ENCODE results near the gene IDUA.

Gene IDUA

DNA sequence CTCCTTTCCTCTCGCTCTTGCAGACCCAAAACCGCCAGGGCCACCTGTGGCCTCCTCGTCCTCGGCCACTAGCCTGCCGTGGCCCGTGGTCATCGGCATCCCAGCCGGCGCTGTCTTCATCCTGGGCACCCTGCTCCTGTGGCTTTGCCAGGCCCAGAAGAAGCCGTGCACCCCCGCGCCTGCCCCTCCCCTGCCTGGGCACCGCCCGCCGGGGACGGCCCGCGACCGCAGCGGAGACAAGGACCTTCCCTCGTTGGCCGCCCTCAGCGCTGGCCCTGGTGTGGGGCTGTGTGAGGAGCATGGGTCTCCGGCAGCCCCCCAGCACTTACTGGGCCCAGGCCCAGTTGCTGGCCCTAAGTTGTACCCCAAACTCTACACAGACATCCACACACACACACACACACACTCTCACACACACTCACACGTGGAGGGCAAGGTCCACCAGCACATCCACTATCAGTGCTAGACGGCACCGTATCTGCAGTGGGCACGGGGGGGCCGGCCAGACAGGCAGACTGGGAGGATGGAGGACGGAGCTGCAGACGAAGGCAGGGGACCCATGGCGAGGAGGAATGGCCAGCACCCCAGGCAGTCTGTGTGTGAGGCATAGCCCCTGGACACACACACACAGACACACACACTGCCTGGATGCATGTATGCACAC lies 38.2 kb downstream of the IDUA start:
- no peaks in the 10 kb centered on the region for H3K27me3 ChIP-seq (ENCODE audit: insufficient read depth, low read length)
- no peak overlapping the region for H3K27ac ChIP-seq (ENCODE audit: low read depth, low read length)
- no peak overlapping the region for H3K9ac ChIP-seq (ENCODE audit: low read depth, low read length)
- H3K4me1 ChIP-seq (ENCODE audit: insufficient read depth, low read length), result no peaks in the 10 kb centered on the region
- no peak overlapping the region for H3K4me3 ChIP-seq (ENCODE audit: low read length)
- 95% methylated on average over 32 of the region's 32 CpGs for WGBS
- peaks cover 18% of the 10 kb centered on the region for H3K36me3 ChIP-seq (ENCODE audit: insufficient read depth, low read length)
- no peaks in the 10 kb centered on the region for H3K9me3 ChIP-seq (ENCODE audit: insufficient read depth, low read depth, low read length)

DNA sequence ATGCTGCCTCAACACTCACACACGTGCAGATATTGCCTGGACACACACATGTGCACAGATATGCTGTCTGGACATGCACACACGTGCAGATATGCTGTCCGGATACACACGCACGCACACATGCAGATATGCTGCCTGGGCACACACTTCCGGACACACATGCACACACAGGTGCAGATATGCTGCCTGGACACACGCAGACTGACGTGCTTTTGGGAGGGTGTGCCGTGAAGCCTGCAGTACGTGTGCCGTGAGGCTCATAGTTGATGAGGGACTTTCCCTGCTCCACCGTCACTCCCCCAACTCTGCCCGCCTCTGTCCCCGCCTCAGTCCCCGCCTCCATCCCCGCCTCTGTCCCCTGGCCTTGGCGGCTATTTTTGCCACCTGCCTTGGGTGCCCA lies 39.3 kb downstream of the IDUA start:
- peaks cover 18% of the 10 kb centered on the region for H3K36me3 ChIP-seq (ENCODE audit: insufficient read depth, low read length)
- H3K4me3 ChIP-seq (ENCODE audit: low read length), result no peak overlapping the region
- no peaks in the 10 kb centered on the region; the same call in 1 of the 2 replicates for H3K4me1 ChIP-seq (ENCODE audit: insufficient read depth, low read length)
- no peak overlapping the region for H3K27ac ChIP-seq (ENCODE audit: low read depth, low read length)
- H3K9me3 ChIP-seq (ENCODE audit: insufficient read depth, low read depth, low read length), result no peaks in the 10 kb centered on the region
- H3K27me3 ChIP-seq (ENCODE audit: insufficient read depth, low read length), result no peaks in the 10 kb centered on the region
- WGBS, result 66% methylated on average over 17 of the region's 17 CpGs
- H3K9ac ChIP-seq (ENCODE audit: low read depth, low read length), result no peak overlapping the region

DNA sequence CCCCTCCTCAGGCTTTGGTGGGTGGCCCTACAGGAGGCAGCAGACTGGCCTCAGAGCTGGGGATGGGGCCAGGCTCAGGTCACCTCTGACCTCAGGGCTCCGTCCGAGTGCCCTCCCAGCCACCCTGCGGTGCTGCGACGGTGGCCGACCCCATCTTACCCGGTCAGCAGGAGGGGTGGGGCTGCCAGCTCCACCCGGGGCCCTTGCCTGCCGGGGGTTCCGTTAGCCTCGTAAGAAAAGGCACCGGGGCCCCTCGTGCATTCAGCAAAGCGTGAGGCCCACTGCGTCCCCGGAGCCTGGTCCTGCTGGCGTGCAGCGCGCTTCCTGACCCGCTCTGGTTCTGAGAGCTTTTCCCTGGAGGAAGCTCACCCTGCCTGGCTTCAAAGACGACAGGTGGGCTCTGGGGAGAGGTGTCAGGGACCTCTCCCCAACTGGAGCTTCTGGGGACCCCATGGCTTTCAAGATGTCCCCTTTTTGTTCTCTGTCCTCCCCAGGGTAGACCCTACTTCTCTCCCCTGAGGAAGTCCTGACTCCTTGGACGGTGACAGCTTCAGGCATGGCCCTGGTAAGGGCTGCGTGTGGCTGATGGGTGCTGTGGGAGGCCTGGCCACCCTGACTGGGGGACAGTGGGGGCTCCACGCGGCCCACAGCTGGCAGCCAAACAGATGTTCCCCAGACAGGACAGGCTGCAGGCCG lies 40.5 kb downstream of the IDUA start:
- H3K36me3 ChIP-seq (ENCODE audit: insufficient read depth, low read length), result peaks cover 18% of the 10 kb centered on the region
- H3K4me1 ChIP-seq (ENCODE audit: insufficient read depth, low read length), result no peaks in the 10 kb centered on the region; the same call in 1 of the 2 replicates
- H3K9me3 ChIP-seq (ENCODE audit: insufficient read depth, low read depth, low read length), result no peaks in the 10 kb centered on the region
- no peaks in the 10 kb centered on the region for H3K27me3 ChIP-seq (ENCODE audit: insufficient read depth, low read length)
- no peak overlapping the region for H3K9ac ChIP-seq (ENCODE audit: low read depth, low read length)
- H3K4me3 ChIP-seq (ENCODE audit: low read length), result no peak overlapping the region
- H3K27ac ChIP-seq (ENCODE audit: low read depth, low read length), result no peak overlapping the region
- WGBS, result 82% methylated on average over 26 of the region's 26 CpGs

DNA sequence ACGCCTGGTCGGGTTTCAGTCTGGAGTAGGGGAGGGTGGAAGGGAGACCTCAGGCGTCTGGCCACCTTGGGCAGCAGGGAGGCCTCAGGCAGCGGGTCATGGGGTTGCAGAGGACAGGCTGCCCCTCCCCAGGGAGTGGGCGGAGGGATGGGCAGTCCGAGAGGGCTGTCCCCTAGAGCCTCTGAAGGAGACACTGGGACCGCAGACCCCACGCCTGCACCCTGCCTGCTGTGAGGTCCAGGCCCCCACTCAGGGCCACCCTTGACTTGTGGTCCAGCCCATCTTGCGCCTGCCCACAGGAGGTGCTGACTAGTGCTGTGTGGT lies 41.0 kb downstream of the IDUA start:
- no peak overlapping the region for H3K4me3 ChIP-seq (ENCODE audit: low read length)
- H3K27ac ChIP-seq (ENCODE audit: low read depth, low read length), result no peak overlapping the region
- H3K36me3 ChIP-seq (ENCODE audit: insufficient read depth, low read length), result peaks cover 18% of the 10 kb centered on the region
- no peaks in the 10 kb centered on the region; the same call in 1 of the 2 replicates for H3K4me1 ChIP-seq (ENCODE audit: insufficient read depth, low read length)
- no peaks in the 10 kb centered on the region for H3K27me3 ChIP-seq (ENCODE audit: insufficient read depth, low read length)
- no peaks in the 10 kb centered on the region for H3K9me3 ChIP-seq (ENCODE audit: insufficient read depth, low read depth, low read length)
- whole genome bisulfite sequencing, result 84% methylated on average over 9 of the region's 9 CpGs
- no peak overlapping the region for H3K9ac ChIP-seq (ENCODE audit: low read depth, low read length)

DNA sequence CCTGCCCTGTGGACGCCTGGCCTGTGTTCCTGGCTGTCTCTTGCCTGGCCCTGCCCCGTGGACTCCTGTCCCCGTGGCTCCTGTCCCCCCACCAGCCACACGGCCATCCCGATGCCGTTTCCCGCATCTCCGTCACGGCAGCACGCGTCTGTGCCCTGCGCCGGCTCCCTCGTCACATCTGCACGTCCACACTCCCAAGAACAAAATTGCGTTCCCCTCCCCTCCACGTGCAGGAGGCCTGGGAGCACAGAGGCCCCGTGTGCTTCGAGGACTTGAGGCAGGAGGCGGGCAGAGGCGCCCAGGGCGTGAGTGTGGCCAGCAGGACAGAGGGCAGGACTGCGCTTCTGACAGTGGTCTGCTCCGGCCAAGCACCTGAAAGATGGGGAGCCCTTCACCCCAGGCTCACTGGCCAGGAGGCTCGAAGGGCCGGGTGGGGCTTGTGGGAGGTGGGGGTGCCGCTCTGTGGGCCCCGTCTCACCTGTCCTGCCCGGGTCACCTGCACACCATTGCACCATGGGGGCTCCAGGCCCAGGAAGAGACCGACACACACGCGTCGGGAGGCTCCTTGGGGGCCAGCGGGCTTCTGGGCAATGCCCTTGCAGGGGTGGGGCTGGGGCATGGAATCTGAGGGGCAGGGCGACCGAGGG lies 41.9 kb downstream of the IDUA start:
- no peak overlapping the region for H3K9ac ChIP-seq (ENCODE audit: low read depth, low read length)
- no peaks in the 10 kb centered on the region; the same call in 1 of the 2 replicates for H3K4me1 ChIP-seq (ENCODE audit: insufficient read depth, low read length)
- no peaks in the 10 kb centered on the region for H3K9me3 ChIP-seq (ENCODE audit: insufficient read depth, low read depth, low read length)
- H3K27me3 ChIP-seq (ENCODE audit: insufficient read depth, low read length), result no peaks in the 10 kb centered on the region
- no peak overlapping the region for H3K27ac ChIP-seq (ENCODE audit: low read depth, low read length)
- no peak overlapping the region for H3K4me3 ChIP-seq (ENCODE audit: low read length)
- peaks cover 18% of the 10 kb centered on the region for H3K36me3 ChIP-seq (ENCODE audit: insufficient read depth, low read length)
- WGBS, result 92% methylated on average over 36 of the region's 36 CpGs

DNA sequence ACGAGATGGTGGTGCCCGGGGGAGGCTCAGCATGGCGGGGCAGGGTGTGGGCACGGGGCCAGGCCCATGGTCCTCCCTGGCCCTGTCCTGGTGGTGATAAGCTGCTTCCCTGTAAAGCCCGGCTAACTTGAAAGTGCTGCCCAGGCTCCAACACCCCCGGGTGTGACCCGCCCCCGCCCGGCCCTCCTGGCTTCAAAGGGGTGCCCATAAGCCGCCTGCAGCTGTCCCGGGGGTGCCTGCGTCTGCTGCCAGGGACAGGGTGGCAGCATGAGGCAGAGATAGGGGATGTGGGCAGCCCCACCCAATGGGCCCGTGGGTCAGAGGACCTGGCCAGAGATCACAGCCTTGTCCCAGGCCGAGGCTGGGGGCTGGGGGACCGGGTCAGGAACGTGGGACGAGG lies 42.7 kb downstream of the IDUA start:
- Histone ChIP-seq H3K36me3 (ENCODE audit: insufficient read depth, low read length) (peaks cover 15% of the 10 kb centered on the region), H3K4me1 (ENCODE audit: insufficient read depth, low read length) (no peaks in the 10 kb centered on the region; the same call in 1 of the 2 replicates), H3K4me3 (ENCODE audit: low read length) (no peak overlapping the region), H3K9me3 (ENCODE audit: insufficient read depth, low read depth, low read length) (no peaks in the 10 kb centered on the region), H3K9ac (ENCODE audit: low read depth, low read length) (no peak overlapping the region), H3K27ac (ENCODE audit: low read depth, low read length) (no peak overlapping the region), H3K27me3 (ENCODE audit: insufficient read depth, low read length) (no peaks in the 10 kb centered on the region)
- WGBS, result 93% methylated on average over 17 of the region's 17 CpGs

DNA sequence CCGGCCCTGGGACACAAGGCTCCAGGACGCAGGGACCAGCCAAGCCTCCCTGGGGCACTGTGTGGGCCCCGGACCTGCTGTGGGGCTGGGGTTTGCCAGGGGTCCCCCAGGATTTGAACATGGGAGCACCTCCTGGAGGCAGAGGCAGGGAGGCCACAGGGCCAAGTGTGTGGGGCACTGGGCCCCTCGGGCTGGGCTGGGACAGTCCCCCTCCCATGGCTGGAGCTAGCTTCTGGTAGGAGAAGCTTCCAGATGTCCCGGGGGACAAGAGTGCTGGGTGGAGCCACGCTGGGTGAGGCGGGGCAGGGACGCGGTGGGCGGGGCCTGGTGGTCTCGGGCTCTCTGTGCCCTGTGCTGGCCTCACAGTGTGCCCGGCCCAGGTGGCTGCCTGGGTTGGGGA lies 43.2 kb downstream of the IDUA start:
- H3K4me3 ChIP-seq (ENCODE audit: low read length), result no peak overlapping the region
- no peak overlapping the region for H3K9ac ChIP-seq (ENCODE audit: low read depth, low read length)
- H3K4me1 ChIP-seq (ENCODE audit: insufficient read depth, low read length), result no peaks in the 10 kb centered on the region; the same call in 1 of the 2 replicates
- no peak overlapping the region for H3K27ac ChIP-seq (ENCODE audit: low read depth, low read length)
- H3K27me3 ChIP-seq (ENCODE audit: insufficient read depth, low read length), result no peaks in the 10 kb centered on the region
- H3K36me3 ChIP-seq (ENCODE audit: insufficient read depth, low read length), result peaks cover 12% of the 10 kb centered on the region
- 76% methylated on average over 12 of the region's 12 CpGs for WGBS
- no peaks in the 10 kb centered on the region for H3K9me3 ChIP-seq (ENCODE audit: insufficient read depth, low read depth, low read length)

DNA sequence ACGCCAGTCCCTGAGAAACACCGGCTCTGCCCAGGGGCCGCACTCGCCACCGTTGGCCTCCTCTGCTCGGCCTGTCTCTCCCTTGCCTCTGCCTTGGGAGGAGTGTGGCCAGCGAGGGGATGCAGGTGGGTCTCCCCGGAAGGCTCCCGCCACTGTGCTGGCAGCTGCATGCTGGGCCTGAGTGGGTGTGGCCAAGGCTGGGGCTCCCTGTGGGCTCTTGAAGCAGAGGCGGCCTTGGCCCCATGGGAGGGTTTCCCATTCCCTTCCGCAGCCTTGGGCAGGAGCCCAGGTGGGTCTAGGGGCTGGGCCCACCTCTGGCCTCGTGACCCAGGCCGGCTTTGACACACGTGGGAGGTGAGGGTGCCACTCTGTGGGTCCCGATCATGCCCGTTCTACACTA lies 43.7 kb downstream of the IDUA start:
- Histone ChIP-seq H3K27me3 (ENCODE audit: insufficient read depth, low read length) (no peaks in the 10 kb centered on the region), H3K9ac (ENCODE audit: low read depth, low read length) (no peak overlapping the region), H3K4me3 (ENCODE audit: low read length) (no peak overlapping the region), H3K4me1 (ENCODE audit: insufficient read depth, low read length) (no peaks in the 10 kb centered on the region; the same call in 1 of the 2 replicates), H3K9me3 (ENCODE audit: insufficient read depth, low read depth, low read length) (no peaks in the 10 kb centered on the region), H3K36me3 (ENCODE audit: insufficient read depth, low read length) (peaks cover 6% of the 10 kb centered on the region), H3K27ac (ENCODE audit: low read depth, low read length) (no peak overlapping the region)
- WGBS, result 82% methylated on average over 16 of the region's 16 CpGs

DNA sequence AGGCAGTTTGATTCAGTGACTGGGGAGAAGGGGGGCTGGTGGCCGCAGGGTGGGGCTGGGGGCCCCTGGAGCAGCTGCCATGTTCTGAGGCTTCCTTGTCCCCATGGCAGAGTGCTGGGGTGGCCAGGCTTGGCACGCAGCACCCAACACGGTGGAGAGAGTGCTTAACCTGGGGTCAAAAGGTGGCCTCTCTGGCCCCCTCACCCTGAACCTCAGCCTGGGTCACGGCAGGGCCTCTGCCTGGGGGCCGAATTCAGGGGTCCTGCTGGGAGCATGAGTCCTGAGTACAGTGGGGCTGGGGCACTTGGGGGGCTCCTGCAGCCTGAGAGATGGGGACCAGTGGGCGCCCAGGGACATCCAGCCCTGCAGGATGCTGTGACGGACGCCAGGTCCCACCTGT lies 44.5 kb downstream of the IDUA start:
- no peak overlapping the region for H3K4me3 ChIP-seq (ENCODE audit: low read length)
- no peak overlapping the region for H3K27ac ChIP-seq (ENCODE audit: low read depth, low read length)
- WGBS, result 87% methylated on average over 8 of the region's 8 CpGs
- no peaks in the 10 kb centered on the region for H3K36me3 ChIP-seq (ENCODE audit: insufficient read depth, low read length)
- H3K4me1 ChIP-seq (ENCODE audit: insufficient read depth, low read length), result no peaks in the 10 kb centered on the region; the same call in 1 of the 2 replicates
- H3K9ac ChIP-seq (ENCODE audit: low read depth, low read length), result no peak overlapping the region
- no peaks in the 10 kb centered on the region for H3K27me3 ChIP-seq (ENCODE audit: insufficient read depth, low read length)
- no peaks in the 10 kb centered on the region for H3K9me3 ChIP-seq (ENCODE audit: insufficient read depth, low read depth, low read length)

DNA sequence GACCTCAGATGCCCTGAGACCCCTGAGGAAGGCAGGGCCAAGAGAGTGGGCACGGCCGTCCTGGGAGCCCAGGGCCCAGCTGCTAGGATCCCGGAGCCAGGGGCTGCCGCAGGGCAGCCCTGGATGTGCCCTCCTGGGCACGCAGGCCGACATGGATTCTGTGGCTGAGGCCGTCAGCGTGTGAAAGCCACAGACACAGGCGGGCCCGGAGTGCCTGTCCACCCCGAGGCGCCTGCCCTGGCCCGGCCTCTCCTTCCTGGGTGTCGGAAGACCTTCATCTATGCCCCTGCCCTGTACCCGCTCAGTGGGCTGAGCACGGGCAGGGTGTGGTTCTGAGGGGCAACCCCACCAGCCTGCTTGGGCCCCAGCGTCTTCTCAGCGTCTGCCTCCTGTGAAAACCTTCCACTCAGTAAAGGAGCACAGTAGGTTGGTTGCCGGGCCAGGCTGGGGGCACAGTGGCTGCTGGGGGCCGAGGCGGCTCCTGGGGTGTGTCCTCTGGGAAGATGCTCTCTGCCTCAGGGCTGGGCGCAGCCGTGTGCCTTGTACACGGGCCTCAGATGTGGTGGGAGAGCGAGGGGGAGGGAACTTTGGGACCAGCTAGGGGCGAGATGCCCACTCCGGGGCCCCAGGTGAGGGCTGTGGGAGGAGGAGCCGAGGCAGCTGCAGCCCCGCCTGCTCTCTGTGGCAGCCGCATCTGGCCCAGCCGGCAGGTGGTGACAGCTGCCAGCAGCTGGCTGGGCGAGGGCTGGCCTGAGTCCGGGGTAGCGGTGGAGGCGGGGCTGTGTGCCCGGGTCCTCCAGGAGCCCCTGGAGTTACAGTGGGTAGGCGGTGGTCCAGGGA lies 45.3 kb downstream of the IDUA start:
- no peaks in the 10 kb centered on the region for H3K9me3 ChIP-seq (ENCODE audit: insufficient read depth, low read depth, low read length)
- no peaks in the 10 kb centered on the region for H3K27me3 ChIP-seq (ENCODE audit: insufficient read depth, low read length)
- H3K4me3 ChIP-seq (ENCODE audit: low read length), result no peak overlapping the region
- H3K9ac ChIP-seq (ENCODE audit: low read depth, low read length), result no peak overlapping the region
- no peaks in the 10 kb centered on the region; the same call in 1 of the 2 replicates for H3K4me1 ChIP-seq (ENCODE audit: insufficient read depth, low read length)
- H3K36me3 ChIP-seq (ENCODE audit: insufficient read depth, low read length), result no peaks in the 10 kb centered on the region
- no peak overlapping the region for H3K27ac ChIP-seq (ENCODE audit: low read depth, low read length)
- 87% methylated on average over 37 of the region's 37 CpGs for WGBS

DNA sequence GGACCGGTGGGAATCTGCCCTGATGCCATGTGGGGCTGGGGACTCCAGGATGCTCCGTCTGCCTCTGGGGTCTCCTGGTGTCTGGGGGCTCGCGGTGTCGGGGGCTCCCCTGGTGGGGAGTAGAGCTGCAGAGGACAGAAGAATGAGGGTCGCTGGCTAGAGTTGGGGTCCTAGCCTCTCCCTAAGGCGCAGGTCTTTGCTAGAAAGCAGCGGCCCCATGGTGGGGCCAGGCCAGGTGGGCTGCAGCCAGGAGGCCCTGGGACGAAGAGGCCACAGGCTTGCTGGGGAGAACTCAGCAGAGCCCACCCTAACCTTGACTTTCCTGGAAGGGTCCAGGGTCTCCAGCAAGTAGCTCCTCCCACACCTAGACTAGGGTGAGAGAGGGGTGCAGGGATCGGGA lies 46.0 kb downstream of the IDUA start:
- H3K27me3 ChIP-seq (ENCODE audit: insufficient read depth, low read length), result no peaks in the 10 kb centered on the region
- H3K4me3 ChIP-seq (ENCODE audit: low read length), result no peak overlapping the region
- H3K9ac ChIP-seq (ENCODE audit: low read depth, low read length), result no peak overlapping the region
- no peaks in the 10 kb centered on the region; the same call in 1 of the 2 replicates for H3K4me1 ChIP-seq (ENCODE audit: insufficient read depth, low read length)
- H3K9me3 ChIP-seq (ENCODE audit: insufficient read depth, low read depth, low read length), result no peaks in the 10 kb centered on the region
- no peaks in the 10 kb centered on the region for H3K36me3 ChIP-seq (ENCODE audit: insufficient read depth, low read length)
- 94% methylated on average over 10 of the region's 10 CpGs for WGBS
- no peak overlapping the region for H3K27ac ChIP-seq (ENCODE audit: low read depth, low read length)
